NCI-H2227 (cell line): ENCODE results near the gene DIDO1.
A peak's percentile ranks its signal among the peaks of the same experiment; 100 is the strongest.
"Not testable (repeated sequence)": the region's sequence is repeated elsewhere in the genome, so short reads cannot be mapped to it uniquely, and the experiment has no call there.

ENCODE experiments used
- DNase-seq: peaks from one replicate; lab custom pipeline; 2025; ENCODE audit not compliant: unreplicated experiment; lab: John Stamatoyannopoulos, UW

The DIDO1 gene

GRCh38 chr20:62858058-62858830, 68.1 kb downstream of the DIDO1 start:
- no peak for DNase-seq

GRCh38 chr20:62856931-62857619, 69.2 kb downstream of the DIDO1 start:
- DNase-seq = no peak

GRCh38 chr20:62855120-62855519, 71.2 kb downstream of the DIDO1 start:
- no peak for DNase-seq

- no peak for DNase-seq
These were observed 72.2 kb downstream of the DIDO1 start for GRCh38 chr20:62854121-62854520.

GRCh38 chr20:62853304-62853703, 73.0 kb downstream of the DIDO1 start:
- not testable (repeated sequence) for DNase-seq

GRCh38 chr20:62852841-62853240, 73.5 kb downstream of the DIDO1 start:
- DNase-seq = no peak

- DNase-seq = no peak
These were observed 74.1 kb downstream of the DIDO1 start for GRCh38 chr20:62852196-62852595.

- peak; percentile 28 for DNase-seq
These were observed 75.9 kb downstream of the DIDO1 start for GRCh38 chr20:62850333-62850974.

- DNase-seq = no peak
These were observed 76.9 kb downstream of the DIDO1 start for GRCh38 chr20:62849431-62849830.

- DNase-seq = not testable (repeated sequence)
These were observed 77.4 kb downstream of the DIDO1 start for GRCh38 chr20:62848917-62849316.

- no peak for DNase-seq
These were observed 80.0 kb downstream of the DIDO1 start for GRCh38 chr20:62846166-62846890.

GRCh38 chr20:62845416-62846160, 80.7 kb downstream of the DIDO1 start:
- no peak for DNase-seq

GRCh38 chr20:62844182-62844581, 82.1 kb downstream of the DIDO1 start:
- DNase-seq = no peak

GRCh38 chr20:62843656-62844055, 82.6 kb downstream of the DIDO1 start:
- DNase-seq = no peak

- no peak for DNase-seq
These were observed 84.5 kb downstream of the DIDO1 start for GRCh38 chr20:62841705-62842212.

- DNase-seq = no peak
These were observed 85.8 kb downstream of the DIDO1 start for GRCh38 chr20:62840244-62841197.

GRCh38 chr20:62839816-62840215, 86.5 kb downstream of the DIDO1 start:
- no peak for DNase-seq

- DNase-seq = no peak
These were observed 87.0 kb downstream of the DIDO1 start for GRCh38 chr20:62839261-62839660.

- no peak for DNase-seq
These were observed 88.0 kb downstream of the DIDO1 start for GRCh38 chr20:62838128-62838891.
